ENCODE data around the gene MAN2B1. TPM values are rescaled to one million over a fixed set of nuclear protein-coding genes. Genes with fewer than 3 reads are reported as not detected.

The MAN2B1 gene
- total RNA-seq: 45.4 and 59.0 TPM in 2 replicates

GRCh38 chr19:12666265-12667048, at the start of gene MAN2B1, which contains the start of gene WDR83:
Gene MAN2B1 (minus strand): TSS chr19:12666742. CDS start chr19:12666701, 41 bp downstream.
Gene WDR83 (plus strand): TSS chr19:12666807. CDS start chr19:12669791, 2,984 bp downstream.

GRCh38 chr19:12696366-12697335, 30.1 kb upstream of the MAN2B1 start, which contains the start of gene FBXW9:
Gene FBXW9 (minus strand): TSS chr19:12696631. CDS start chr19:12696581, 50 bp downstream.

DNA sequence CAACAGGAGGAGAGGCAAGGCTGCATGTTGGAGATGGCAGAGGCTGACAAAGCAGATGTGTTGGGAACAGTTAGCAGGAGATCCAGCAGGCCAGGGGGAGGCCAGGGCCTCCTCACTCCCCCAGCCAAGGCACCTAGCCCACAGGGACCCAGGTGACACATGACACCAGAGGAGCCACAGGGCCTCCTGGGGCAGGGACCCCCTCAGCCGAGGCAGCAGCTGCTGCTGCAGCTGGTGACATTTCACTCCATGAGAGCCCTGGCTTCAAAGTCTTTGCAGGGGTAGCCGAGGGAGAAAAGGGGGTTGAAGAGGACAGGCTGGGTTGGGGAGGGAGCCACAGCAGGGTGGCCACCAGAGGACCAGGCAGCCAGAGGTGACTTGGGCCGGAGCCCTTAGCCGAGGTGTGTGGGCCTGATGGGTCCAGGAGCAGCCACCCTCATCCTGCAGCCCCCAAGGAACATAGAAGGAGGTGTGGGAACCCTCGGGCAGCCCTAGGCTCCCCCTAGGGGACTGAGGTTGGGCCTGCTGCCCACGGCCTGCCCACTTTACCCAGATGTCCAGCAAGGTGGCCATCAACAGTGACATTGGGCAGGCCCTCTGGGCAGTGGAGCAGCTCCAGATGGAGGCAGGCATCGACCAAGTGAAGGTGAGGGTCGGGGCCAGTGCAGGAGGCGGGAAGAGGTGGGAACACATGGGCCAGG, 21.1 kb upstream of the MAN2B1 start, which contains the start of gene GNG14:
Gene GNG14, plus strand, starts transcription at position 503 of the 701 bp plus-strand sequence. Its CDS starts 51 bp downstream, at position 554.

GRCh38 chr19:12681074-12681987, 14.8 kb upstream of the MAN2B1 start, which contains the start of gene DHPS:
Gene DHPS (minus strand): TSS chr19:12681880. CDS start chr19:12681766, 114 bp downstream.

DNA sequence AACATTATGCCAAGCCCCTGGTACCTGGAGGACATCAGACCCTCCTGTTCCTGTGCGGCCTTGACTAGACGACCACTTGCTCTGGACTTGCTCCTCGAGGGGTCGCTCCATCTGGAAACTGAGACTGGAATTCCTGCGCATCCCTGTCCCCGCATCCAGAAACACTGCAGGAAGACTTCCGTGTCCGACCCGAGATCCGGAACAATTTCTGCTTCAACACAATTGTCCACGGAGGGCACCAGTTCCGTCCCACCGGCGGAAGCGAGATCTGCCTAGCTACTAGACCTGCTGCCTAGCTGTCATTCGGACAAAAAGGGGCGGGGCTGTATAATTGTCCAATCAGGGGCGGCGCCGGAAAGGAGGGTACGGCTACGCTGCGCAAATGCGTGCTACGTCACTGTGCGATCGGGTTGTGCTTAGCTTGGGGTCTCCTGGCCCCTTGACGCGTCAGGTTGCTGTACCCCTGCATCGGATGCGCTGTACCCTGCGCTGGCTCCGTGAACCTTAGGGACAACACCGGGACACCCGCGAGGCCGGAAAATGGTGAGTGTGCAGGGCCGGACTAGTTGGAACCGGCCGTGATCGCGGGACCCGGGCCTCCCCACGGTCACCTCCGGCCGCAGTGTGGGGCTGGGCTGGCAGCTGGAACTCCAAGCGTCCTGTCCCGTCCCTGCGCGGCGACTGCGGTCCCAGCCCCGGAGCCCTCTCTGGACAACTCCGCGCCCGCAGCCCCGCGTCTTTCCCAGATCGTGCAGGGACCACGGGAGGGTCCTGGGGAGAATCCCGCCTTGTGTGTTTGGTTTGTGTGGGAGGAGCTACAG, 55.8 kb downstream of the MAN2B1 start, which contains the start of the genes ZNF490 and ZNF791:
Gene ZNF490, minus strand, starts transcription at position 274 of the 821 bp plus-strand sequence. Its CDS starts 133 bp downstream, at position 141.
Gene ZNF791, plus strand, starts transcription at position 381 of the 821 bp plus-strand sequence. Its CDS starts 160 bp downstream, at position 541.

Other genes with a start within 250 kb of the MAN2B1 start
- gene ZNF443, start 225.7 kb downstream of the MAN2B1 start, total RNA-seq: 1.5 and 1.6 TPM in 2 replicates
- 0.47 and 0.53 TPM in 2 replicates for gene ZNF709, start 181.9 kb downstream of the MAN2B1 start, total RNA-seq
- 2.6 and 3.9 TPM in 2 replicates for gene ZNF564, start 115.3 kb downstream of the MAN2B1 start, total RNA-seq
- gene ZNF490, start 55.9 kb downstream of the MAN2B1 start, total RNA-seq: 2.6 and 5.2 TPM in 2 replicates
- gene ZNF791, start 55.8 kb downstream of the MAN2B1 start, total RNA-seq: 5.2 and 5.3 TPM in 2 replicates
- gene WDR83, start 65 bp upstream of the MAN2B1 start, total RNA-seq: 5.1 and 11.3 TPM in 2 replicates
- 70.4 and 110 TPM in 2 replicates for gene DHPS, start 15.1 kb upstream of the MAN2B1 start, total RNA-seq
- not detected in 2 replicates for gene GNG14, start 21.3 kb upstream of the MAN2B1 start, total RNA-seq
- 15.1 and 17.9 TPM in 2 replicates for gene FBXW9, start 29.9 kb upstream of the MAN2B1 start, total RNA-seq
- gene TNPO2, start 57.2 kb upstream of the MAN2B1 start, total RNA-seq: 20.5 and 26.8 TPM in 2 replicates
- 272 and 389 TPM in 2 replicates for gene TRIR, start 67.9 kb upstream of the MAN2B1 start, total RNA-seq
- gene GET3, start 70.8 kb upstream of the MAN2B1 start, total RNA-seq: 79.1 and 99.4 TPM in 2 replicates
- gene BEST2, start 85.0 kb upstream of the MAN2B1 start, total RNA-seq: 0.39 TPM in 1 of 2 replicates, not detected in the other
- gene HOOK2, start 108.8 kb upstream of the MAN2B1 start, total RNA-seq: 30.8 and 32.7 TPM in 2 replicates
- 369 and 618 TPM in 2 replicates for gene JUNB, start 124.7 kb upstream of the MAN2B1 start, total RNA-seq
- gene PRDX2, start 135.1 kb upstream of the MAN2B1 start, total RNA-seq: 260 and 355 TPM in 2 replicates
- gene THSD8, start 135.3 kb upstream of the MAN2B1 start, total RNA-seq: not detected in 2 replicates
- gene RNASEH2A, start 139.8 kb upstream of the MAN2B1 start, total RNA-seq: 26.7 and 51.0 TPM in 2 replicates
- not detected in 2 replicates for gene RTBDN, start 167.8 kb upstream of the MAN2B1 start, total RNA-seq
- 0.08 and 0.78 TPM in 2 replicates for gene MAST1, start 171.8 kb upstream of the MAN2B1 start, total RNA-seq
- gene DNASE2, start 214.7 kb upstream of the MAN2B1 start, total RNA-seq: 35.8 and 48.5 TPM in 2 replicates
- gene KLF1, start 220.5 kb upstream of the MAN2B1 start, total RNA-seq: not detected in 2 replicates
- gene GCDH, start 224.4 kb upstream of the MAN2B1 start, total RNA-seq: 30.6 and 39.4 TPM in 2 replicates